A549 (cell line): Measurements from ENCODE around the gene TAF3. TPM values are rescaled to one million over a fixed set of nuclear protein-coding genes. Genes with fewer than 3 reads are reported as not detected.

Experiments used
- ATAC-seq, 2 experiments: fragments of 200-7000 bp in 1 of 2; fragments of >200 bp in 1 of 2; cut with Nextera tagmentation in 1 of 2; cut with Tn5 transposase in 1 of 2; 3 replicates each; pipeline versions ENCODE4 v1.8.0 to v1.9.1; 2018 to 2020; ENCODE audit warnings: mild to moderate bottlenecking in 1 of 2, moderate library complexity in 1 of 2
- CTCF ChIA-PET: fragments of 300-600 bp; sonication (Branson Sonifier 250); formaldehyde crosslinking; extraction: SDS; loops from one replicate; lab custom pipeline; 2021; ENCODE audit warnings: antibody characterized with exemption, inconsistent platforms; lab: Yijun Ruan, JAX
- POLR2A ChIA-PET: fragments of 350-600 bp; formaldehyde crosslinking; extraction: SDS; loops from one replicate; lab custom pipeline; 2021; ENCODE audit warnings: antibody characterized with exemption, inconsistent platforms; lab: Yijun Ruan, JAX
- DNase-seq, 2 experiments: peaks; one replicate each; pipeline versions ENCODE4 v3.0.0 to v3.0.0-alpha.2; 2011 to 2016; ENCODE audit warnings: low read depth in 1 of 2, low spot score in 1 of 2
- FAIRE-seq: peaks from 2 replicates; lab custom pipeline; 2011; peaks lifted over from hg19 to GRCh38; lab: Jason Lieb, UNC
- H3K27ac ChIP-seq, 2 experiments: fragments of >200 bp; sonication (Bioruptor Twin); formaldehyde crosslinking; 3 replicates each; pipeline ENCODE4 v1.5.1; 2016 to 2017
- H3K4me1 ChIP-seq: fragments of >200 bp; sonication (Bioruptor Twin); formaldehyde crosslinking; 3 replicates; pipeline ENCODE4 v1.6.1; 2016
- H3K4me2 ChIP-seq: fragments of >200 bp; sonication (Bioruptor Twin); formaldehyde crosslinking; 3 replicates; pipeline ENCODE4 v1.6.1; 2016
- H3K4me3 ChIP-seq: fragments of >200 bp; sonication (Bioruptor Twin); formaldehyde crosslinking; 3 replicates; pipeline ENCODE4 v1.5.1; 2016
- H3K9me3 ChIP-seq: fragments of >200 bp; sonication (Bioruptor Twin); formaldehyde crosslinking; 3 replicates; pipeline ENCODE4 v1.6.1; 2016
- CEBPB ChIP-seq, 2 experiments: fragments of >200 bp in 1 of 2; sonication (Bioruptor Twin) in 1 of 2; formaldehyde crosslinking in 1 of 2; IDR thresholded peaks; 2 replicates each; pipeline ENCODE4 v1.6.1; 2012 to 2016
- CTCF ChIP-seq: fragments of >200 bp; sonication (Bioruptor Twin); formaldehyde crosslinking; IDR thresholded peaks from 3 replicates; pipeline ENCODE4 v1.5.1; 2016
- EHF ChIP-seq: fragments of 250-450 bp; sonication (Bioruptor Pico); IDR thresholded peaks from 2 replicates; pipeline ENCODE4 v1.5.0; 2020; ENCODE audit warnings: mild to moderate bottlenecking
- GATA3 ChIP-seq: IDR thresholded peaks from 2 replicates; pipeline ENCODE4 v1.6.1; 2012; ENCODE audit warnings: borderline replicate concordance
- HOXB13 ChIP-seq: fragments of 250-450 bp; sonication (Bioruptor Pico); IDR thresholded peaks from 2 replicates; pipeline ENCODE4 v1.5.0; 2020; ENCODE audit warnings: low read depth, mild to moderate bottlenecking, moderate library complexity
- JUN ChIP-seq, 2 experiments: fragments of >200 bp; sonication (Bioruptor Twin); formaldehyde crosslinking; IDR thresholded peaks; 2 replicates in 1 of 2; 3 replicates in 1 of 2; pipeline ENCODE4 v1.6.1; 2016 to 2017
- KDM1A ChIP-seq: fragments of 200-600 bp; sonication (generic); IDR thresholded peaks from 2 replicates; pipeline ENCODE4 v1.6.1; 2016; ENCODE audit warnings: low read depth, mild to moderate bottlenecking
- MYC ChIP-seq: IDR thresholded peaks from 2 replicates; pipeline ENCODE4 v1.6.1; 2012; ENCODE audit warnings: mild to moderate bottlenecking, inconsistent platforms, low read length, improper control_type of control experiment, borderline replicate concordance
- SMC3 ChIP-seq: fragments of >200 bp; sonication (Bioruptor Twin); formaldehyde crosslinking; IDR thresholded peaks from 3 replicates; pipeline ENCODE4 v1.6.1; 2018; ENCODE audit warnings: inconsistent platforms
- TFCP2L1 ChIP-seq: fragments of 250-450 bp; sonication (Bioruptor Pico); IDR thresholded peaks from 2 replicates; pipeline ENCODE4 v1.5.0; 2021; ENCODE audit warnings: mild to moderate bottlenecking
- TP53 ChIP-seq: fragments of 250-450 bp; sonication (Bioruptor Pico); IDR thresholded peaks from 2 replicates; pipeline ENCODE4 v1.5.0; 2021; ENCODE audit warnings: mild to moderate bottlenecking, moderate library complexity
- WGBS: methylation state at CpG from one replicate; pipeline ENCODE4 v1.1.6; 2017; ENCODE audit errors: missing lambda C conversion rate; 5-methylcytosine and 5-hydroxymethylcytosine counted together
- polyA plus RNA-seq, 4 experiments: library from polyadenylated mRNA; depleted of rRNA in 3 of 4; stranded (reverse); fragments of >200 nt; fragmentation: RNase III in 1 of 4; extraction: RNeasy Plus Mini Kit Qiagen cat#74134 plus additional on column Dnase treatment in 1 of 4; gene quantifications; 2 replicates in 3 of 4; 3 replicates in 1 of 4; pipeline ENCODE4 v1.2.3, GENCODE V29; 2011 to 2017
- TF ChIP-seq, protein P1 (sequence below): fragments of 200-600 bp; sonication (generic); IDR thresholded peaks from 2 replicates; pipeline ENCODE4 v1.6.1; 2016; ENCODE audit warnings: antibody characterized with exemption, mild to moderate bottlenecking, moderate library complexity
- TF ChIP-seq, protein P2 (sequence below): fragments of 450-650 bp; IDR thresholded peaks from 2 replicates; pipeline ENCODE4 v1.6.1; 2014; ENCODE audit warnings: antibody characterized with exemption

TAF3 gene
- polyA plus RNA-seq, 2 of the 4 experiments (the other 2 are of a cell fraction) = 5.7 to 6.1 TPM

- POLR2A ChIA-PET = no interaction called here
- FAIRE-seq = no peak
- H3K27ac ChIP-seq = no peak overlapping the region
- no peak; a peak in 1 of 6 replicates for ATAC-seq
- TF ChIP-seq GATA3 = peak; percentile 71
- TF ChIP-seq, protein P1, sequence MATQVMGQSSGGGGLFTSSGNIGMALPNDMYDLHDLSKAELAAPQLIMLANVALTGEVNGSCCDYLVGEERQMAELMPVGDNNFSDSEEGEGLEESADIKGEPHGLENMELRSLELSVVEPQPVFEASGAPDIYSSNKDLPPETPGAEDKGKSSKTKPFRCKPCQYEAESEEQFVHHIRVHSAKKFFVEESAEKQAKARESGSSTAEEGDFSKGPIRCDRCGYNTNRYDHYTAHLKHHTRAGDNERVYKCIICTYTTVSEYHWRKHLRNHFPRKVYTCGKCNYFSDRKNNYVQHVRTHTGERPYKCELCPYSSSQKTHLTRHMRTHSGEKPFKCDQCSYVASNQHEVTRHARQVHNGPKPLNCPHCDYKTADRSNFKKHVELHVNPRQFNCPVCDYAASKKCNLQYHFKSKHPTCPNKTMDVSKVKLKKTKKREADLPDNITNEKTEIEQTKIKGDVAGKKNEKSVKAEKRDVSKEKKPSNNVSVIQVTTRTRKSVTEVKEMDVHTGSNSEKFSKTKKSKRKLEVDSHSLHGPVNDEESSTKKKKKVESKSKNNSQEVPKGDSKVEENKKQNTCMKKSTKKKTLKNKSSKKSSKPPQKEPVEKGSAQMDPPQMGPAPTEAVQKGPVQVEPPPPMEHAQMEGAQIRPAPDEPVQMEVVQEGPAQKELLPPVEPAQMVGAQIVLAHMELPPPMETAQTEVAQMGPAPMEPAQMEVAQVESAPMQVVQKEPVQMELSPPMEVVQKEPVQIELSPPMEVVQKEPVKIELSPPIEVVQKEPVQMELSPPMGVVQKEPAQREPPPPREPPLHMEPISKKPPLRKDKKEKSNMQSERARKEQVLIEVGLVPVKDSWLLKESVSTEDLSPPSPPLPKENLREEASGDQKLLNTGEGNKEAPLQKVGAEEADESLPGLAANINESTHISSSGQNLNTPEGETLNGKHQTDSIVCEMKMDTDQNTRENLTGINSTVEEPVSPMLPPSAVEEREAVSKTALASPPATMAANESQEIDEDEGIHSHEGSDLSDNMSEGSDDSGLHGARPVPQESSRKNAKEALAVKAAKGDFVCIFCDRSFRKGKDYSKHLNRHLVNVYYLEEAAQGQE = no peak
- TF ChIP-seq, all 56 proteins: peak for 1
- CTCF ChIA-PET = interaction anchor here (0.6 to 0.8 kb wide), 2 partner anchors 12 to 95 kb away, joined by 3 to 4 read pairs; no protein-coding TSS in a partner anchor
- Histone ChIP-seq H3K4me3 (no peak overlapping the region), H3K4me1 (peaks cover 14% of the 10 kb centered on the region), H3K4me2 (peak overlapping the region; percentile 29), H3K9me3 (no peaks in the 10 kb centered on the region)
- WGBS = 21% methylated on average over 1 of the region's 1 CpG
- peak in 1 of 2 experiments; percentile 13 for DNase-seq
These were observed 194.7 kb downstream of the TAF3 start for GRCh38 chr10:8013006-8013405.

- peak overlapping the region; percentile 29 for H3K4me2 ChIP-seq
- no peak overlapping the region for H3K27ac ChIP-seq
- peaks cover 14% of the 10 kb centered on the region for H3K4me1 ChIP-seq
- H3K4me3 ChIP-seq = no peak overlapping the region
- ATAC-seq = no peak
- ChIA-PET POLR2A (no interaction called here), CTCF (no interaction called here)
- no peak for DNase-seq
- 94% methylated on average over 10 of the region's 10 CpGs for WGBS
- H3K9me3 ChIP-seq = no peaks in the 10 kb centered on the region
- no peak for FAIRE-seq
- TF ChIP-seq, protein P1 = no peak
- TF ChIP-seq MYC (no peak), JUN (IDR thresholded peaks at IDR 0.05) (no peak), CTCF (no peak), CEBPB (IDR thresholded peaks at IDR 0.05) (no peak), SMC3 (no peak), TP53 (CRISPR knock-in tag) (no peak), EHF (CRISPR knock-in tag) (no peak), TFCP2L1 (CRISPR knock-in tag) (no peak), KDM1A (no peak)
These were observed 195.3 kb downstream of the TAF3 start for GRCh38 chr10:8013619-8014018.

- TF ChIP-seq, protein P2, sequence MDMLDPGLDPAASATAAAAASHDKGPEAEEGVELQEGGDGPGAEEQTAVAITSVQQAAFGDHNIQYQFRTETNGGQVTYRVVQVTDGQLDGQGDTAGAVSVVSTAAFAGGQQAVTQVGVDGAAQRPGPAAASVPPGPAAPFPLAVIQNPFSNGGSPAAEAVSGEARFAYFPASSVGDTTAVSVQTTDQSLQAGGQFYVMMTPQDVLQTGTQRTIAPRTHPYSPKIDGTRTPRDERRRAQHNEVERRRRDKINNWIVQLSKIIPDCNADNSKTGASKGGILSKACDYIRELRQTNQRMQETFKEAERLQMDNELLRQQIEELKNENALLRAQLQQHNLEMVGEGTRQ = no peak
- TF ChIP-seq GATA3 (no peak), EHF (CRISPR knock-in tag) (no peak), HOXB13 (CRISPR knock-in tag) (no peak)
- ChIA-PET POLR2A (no interaction called here), CTCF (no interaction called here)
- H3K4me1 ChIP-seq = peaks cover 14% of the 10 kb centered on the region
- no peak for DNase-seq
- no peak for ATAC-seq
- no peak overlapping the region for H3K4me2 ChIP-seq
- no peak for FAIRE-seq
- 93% methylated on average over 16 of the region's 16 CpGs for WGBS
- no peak overlapping the region for H3K4me3 ChIP-seq
- no peaks in the 10 kb centered on the region for H3K9me3 ChIP-seq
- H3K27ac ChIP-seq = no peak overlapping the region
These were observed 196.3 kb downstream of the TAF3 start for GRCh38 chr10:8014649-8015048.
